ENCODE data around the gene GABRB2.

DNA sequence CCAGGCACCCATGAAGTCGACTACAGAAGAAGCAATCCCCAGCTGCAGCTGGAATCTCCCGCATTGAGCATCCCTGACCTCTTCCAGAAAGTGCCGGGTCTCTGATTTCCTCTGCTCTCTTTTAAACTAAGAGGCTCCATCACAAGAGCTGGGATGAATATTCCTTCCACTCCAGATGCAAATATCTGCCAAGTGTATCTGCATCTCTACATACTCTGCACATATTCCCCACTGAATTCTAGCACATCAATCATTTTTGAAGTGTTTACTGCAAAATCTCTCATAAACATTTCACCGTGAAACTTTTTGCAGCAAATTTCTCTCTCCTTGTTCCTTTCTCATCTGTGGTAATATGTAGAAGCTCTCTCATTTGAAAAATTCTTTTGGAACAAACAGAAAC lies 161.5 kb downstream of the GABRB2 start:
- no peak for TF ChIP-seq ZFX (IDR thresholded peaks at IDR 0.05; ENCODE audit: borderline replicate concordance)
- TF ChIP-seq, protein P1, sequence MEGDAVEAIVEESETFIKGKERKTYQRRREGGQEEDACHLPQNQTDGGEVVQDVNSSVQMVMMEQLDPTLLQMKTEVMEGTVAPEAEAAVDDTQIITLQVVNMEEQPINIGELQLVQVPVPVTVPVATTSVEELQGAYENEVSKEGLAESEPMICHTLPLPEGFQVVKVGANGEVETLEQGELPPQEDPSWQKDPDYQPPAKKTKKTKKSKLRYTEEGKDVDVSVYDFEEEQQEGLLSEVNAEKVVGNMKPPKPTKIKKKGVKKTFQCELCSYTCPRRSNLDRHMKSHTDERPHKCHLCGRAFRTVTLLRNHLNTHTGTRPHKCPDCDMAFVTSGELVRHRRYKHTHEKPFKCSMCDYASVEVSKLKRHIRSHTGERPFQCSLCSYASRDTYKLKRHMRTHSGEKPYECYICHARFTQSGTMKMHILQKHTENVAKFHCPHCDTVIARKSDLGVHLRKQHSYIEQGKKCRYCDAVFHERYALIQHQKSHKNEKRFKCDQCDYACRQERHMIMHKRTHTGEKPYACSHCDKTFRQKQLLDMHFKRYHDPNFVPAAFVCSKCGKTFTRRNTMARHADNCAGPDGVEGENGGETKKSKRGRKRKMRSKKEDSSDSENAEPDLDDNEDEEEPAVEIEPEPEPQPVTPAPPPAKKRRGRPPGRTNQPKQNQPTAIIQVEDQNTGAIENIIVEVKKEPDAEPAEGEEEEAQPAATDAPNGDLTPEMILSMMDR (IDR thresholded peaks at IDR 0.05) = no peak

Measured in 22Rv1 (cell line).